BLaER1 treated with 17β-estradiol and CSF1 and Interleukin-3, amounts not matched to agents 10 nM and 100 nM (cell line): ENCODE results near the gene SNX32.

Experiments
- H3K27ac ChIP-seq, 11 experiments: shearing (Covaris generic); formaldehyde crosslinking; 2 replicates each; pipeline ENCODE4 v1.8.1; 2022
- H3K27me3 ChIP-seq, 11 experiments: shearing (Covaris generic); formaldehyde crosslinking; 2 replicates each; pipeline ENCODE4 v1.8.1; 2022
- H3K36me3 ChIP-seq, 11 experiments: shearing (Covaris generic); formaldehyde crosslinking; 2 replicates each; pipeline ENCODE4 v1.8.1; 2022
- H3K4me1 ChIP-seq, 10 experiments: shearing (Covaris generic); formaldehyde crosslinking; 2 replicates each; pipeline ENCODE4 v1.8.1; 2022
- H3K4me2 ChIP-seq, 11 experiments: shearing (Covaris generic); formaldehyde crosslinking; 2 replicates each; pipeline ENCODE4 v1.8.1; 2022
- H3K4me3 ChIP-seq, 10 experiments: shearing (Covaris generic); formaldehyde crosslinking; 2 replicates each; pipeline ENCODE4 v1.8.1; 2022
- H3K9ac ChIP-seq, 11 experiments: shearing (Covaris generic); formaldehyde crosslinking; 2 replicates each; pipeline ENCODE4 v1.8.1; 2022
- H3K9me3 ChIP-seq, 11 experiments: shearing (Covaris generic); formaldehyde crosslinking; replicated peaks in 1 of 11; 2 replicates each; pipeline ENCODE4 v1.8.1; 2022
- H4K20me1 ChIP-seq, 11 experiments: shearing (Covaris generic); formaldehyde crosslinking; 2 replicates each; pipeline ENCODE4 v1.8.1; 2022
- Cebpa-rat ChIP-seq, 11 experiments: shearing (Covaris generic); IDR thresholded peaks; 2 replicates each; pipeline ENCODE4 v1.8.1; 2022

SNX32 gene

DNA sequence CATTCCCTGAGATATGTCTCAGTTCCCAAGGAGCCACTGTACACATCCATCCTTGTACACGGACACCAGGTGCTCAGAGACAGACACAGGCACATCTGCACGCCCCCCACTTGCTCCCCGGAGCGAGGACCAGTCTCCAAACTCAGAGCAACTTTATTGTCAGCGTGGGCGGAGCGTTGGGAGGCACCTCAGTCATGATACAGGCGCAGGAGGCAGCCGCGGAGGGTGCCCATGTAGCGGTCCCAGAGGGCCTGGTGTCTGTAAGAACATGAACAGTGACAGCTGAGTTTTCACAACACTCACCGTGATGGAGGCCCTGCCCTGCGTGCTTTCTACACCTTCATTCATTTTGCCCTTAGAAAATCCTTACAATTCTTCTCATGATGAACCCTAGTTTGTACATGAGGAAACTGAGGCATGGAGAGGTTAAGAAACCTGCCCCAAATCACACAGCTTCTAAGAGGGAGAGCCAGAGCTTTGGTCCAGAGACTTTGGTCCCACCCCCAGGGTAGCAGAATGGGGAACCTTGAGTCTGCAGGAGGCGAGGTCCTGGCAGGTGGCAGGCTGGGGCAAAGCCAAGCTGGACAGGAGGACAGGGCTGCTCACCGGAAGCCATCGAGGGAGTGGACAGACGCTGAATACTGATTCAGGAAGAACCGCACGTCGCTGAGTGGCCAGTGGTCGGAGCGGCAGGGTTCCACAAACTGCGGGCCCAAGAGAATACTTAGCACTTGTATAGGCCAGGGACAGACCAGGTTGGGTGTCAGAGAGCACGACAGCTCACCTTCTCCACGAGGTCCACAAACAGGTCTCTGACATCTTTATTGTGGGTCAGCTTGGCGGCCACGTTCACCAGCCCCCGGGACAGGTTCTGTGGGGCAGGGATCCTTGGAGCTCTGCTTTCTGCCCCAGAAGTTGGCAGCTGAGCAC, 50.3 kb downstream of the SNX32 start:
- no peak overlapping the region for H3K4me3 ChIP-seq
- H3K27me3 ChIP-seq = no peaks in the 10 kb centered on the region
- no peak for TF ChIP-seq Cebpa-rat (IDR thresholded peaks at IDR 0.05)
- peak overlapping the region in 6 of 11 experiments; percentile 1 to 43 (median 22); a peak in 3 of 22 replicates for H3K9ac ChIP-seq
- no peaks in the 10 kb centered on the region for H3K9me3 ChIP-seq
- H3K4me1 ChIP-seq = peaks cover 68 to 83% (median 78%) of the 10 kb centered on the region in 10 experiments
- H4K20me1 ChIP-seq = peaks cover 0 to 58% (median 28%) of the 10 kb centered on the region in 11 experiments; a peak in 16 of 22 replicates
- H3K4me2 ChIP-seq = peak overlapping the region in 9 of 11 experiments; percentile 23 to 98 (median 79); a peak in 15 of 22 replicates
- 0 out of 22 replicates have a peak overlapping the region, but pooled peaks of 1 of the 11 experiments have one; percentile 4 for H3K27ac ChIP-seq
- peaks cover 45 to 60% (median 50%) of the 10 kb centered on the region in 11 experiments for H3K36me3 ChIP-seq

DNA sequence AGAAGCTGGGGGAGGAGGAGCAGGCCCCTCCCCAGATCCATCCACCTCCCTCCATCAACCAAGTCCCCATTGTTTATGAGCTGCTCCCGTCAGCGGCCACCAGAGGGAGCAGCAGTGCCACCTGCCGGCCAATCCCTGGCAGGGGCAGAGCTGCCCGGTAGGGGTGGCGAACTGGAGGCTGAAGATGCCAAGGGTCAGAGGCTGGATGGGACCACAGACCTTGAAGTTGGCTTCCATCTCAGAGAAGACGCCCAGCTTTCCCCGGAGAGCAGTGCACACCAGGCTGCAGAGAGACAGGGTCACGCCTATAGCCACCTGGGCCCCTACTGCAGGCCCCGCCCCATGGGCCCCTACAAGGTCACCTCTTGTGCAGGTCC, 50.9 kb downstream of the SNX32 start:
- Histone ChIP-seq H3K4me3 (no peak overlapping the region; a peak in 1 of 20 replicates), H3K27me3 (no peaks in the 10 kb centered on the region), H3K4me2 (peak overlapping the region; percentile 60 to 98 (median 95)), H4K20me1 (peaks cover 0 to 58% (median 28%) of the 10 kb centered on the region in 11 experiments; a peak in 16 of 22 replicates), H3K36me3 (peaks cover 45 to 60% (median 50%) of the 10 kb centered on the region in 11 experiments), H3K4me1 (peaks cover 72 to 83% (median 81%) of the 10 kb centered on the region in 10 experiments), H3K9me3 (no peaks in the 10 kb centered on the region), H3K27ac (no peak overlapping the region; a peak in 1 of 22 replicates), H3K9ac (peak overlapping the region in 8 of 11 experiments; percentile 12 to 97 (median 34); a peak in 11 of 22 replicates)
- no peak for TF ChIP-seq Cebpa-rat (IDR thresholded peaks at IDR 0.05)

- H4K20me1 ChIP-seq = peaks cover 0 to 58% (median 28%) of the 10 kb centered on the region in 11 experiments; a peak in 16 of 22 replicates
- no peaks in the 10 kb centered on the region for H3K27me3 ChIP-seq
- H3K36me3 ChIP-seq = peaks cover 45 to 60% (median 50%) of the 10 kb centered on the region in 11 experiments
- no peak overlapping the region for H3K4me3 ChIP-seq
- TF ChIP-seq Cebpa-rat (IDR thresholded peaks at IDR 0.05) = no peak
- peaks cover 72 to 83% (median 81%) of the 10 kb centered on the region in 10 experiments for H3K4me1 ChIP-seq
- H3K27ac ChIP-seq = no peak overlapping the region; a peak in 1 of 22 replicates
- peak overlapping the region in 9 of 11 experiments; percentile 12 to 97 (median 35); a peak in 14 of 22 replicates for H3K9ac ChIP-seq
- no peaks in the 10 kb centered on the region for H3K9me3 ChIP-seq
- peak overlapping the region; percentile 60 to 98 (median 95) for H3K4me2 ChIP-seq
These were observed 51.5 kb downstream of the SNX32 start for GRCh38 chr11:65885231-65885630.

DNA sequence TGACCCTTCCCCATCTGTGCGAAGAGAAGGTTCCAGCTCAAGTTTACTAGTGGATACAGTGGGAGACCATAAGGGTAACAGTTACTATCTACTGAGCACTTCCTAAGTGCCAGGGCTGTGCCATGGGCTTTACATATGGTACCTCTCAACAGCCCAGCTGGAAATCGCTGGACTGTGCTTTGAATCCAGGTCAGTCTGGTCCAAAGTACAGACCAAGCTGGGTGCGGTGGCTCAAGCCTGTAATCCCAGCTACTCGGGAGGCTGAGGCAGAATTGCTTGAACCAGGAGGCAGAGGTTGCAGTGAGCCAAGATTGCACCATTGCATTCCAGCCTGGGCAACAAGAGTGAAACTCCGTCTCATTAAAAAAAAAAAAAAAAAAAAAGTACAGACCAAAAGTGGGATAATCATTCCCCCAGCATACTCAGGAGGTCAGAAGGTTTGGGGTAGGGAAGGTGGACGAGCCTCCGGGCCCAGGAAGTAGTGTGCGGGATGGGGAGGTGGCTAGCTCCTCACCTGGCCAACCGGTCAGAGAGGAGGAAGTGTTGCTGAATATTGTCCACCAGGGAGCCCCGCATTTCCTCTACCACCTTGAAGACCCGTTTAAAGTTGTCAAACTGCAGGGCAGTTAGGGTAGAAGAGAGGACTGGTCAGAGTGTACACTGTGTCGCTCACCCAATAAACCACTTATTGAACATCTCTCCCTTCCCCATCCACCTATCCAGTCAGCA, 52.2 kb downstream of the SNX32 start:
- Histone ChIP-seq H3K4me1 (peaks cover 65 to 77% (median 74%) of the 10 kb centered on the region in 10 experiments), H3K36me3 (peaks cover 45 to 60% (median 50%) of the 10 kb centered on the region in 11 experiments), H4K20me1 (peaks cover 0 to 61% (median 31%) of the 10 kb centered on the region in 11 experiments; a peak in 16 of 22 replicates), H3K9me3 (no peaks in the 10 kb centered on the region), H3K27me3 (no peaks in the 10 kb centered on the region), H3K9ac (peak overlapping the region in 10 of 11 experiments; percentile 30 to 98 (median 90); a peak in 13 of 22 replicates), H3K4me3 (0 out of 20 replicates have a peak overlapping the region, but pooled peaks of 1 of the 10 experiments have one; percentile 91), H3K27ac (no peak overlapping the region), H3K4me2 (peak overlapping the region; percentile 94 to 98 (median 97); a peak in 19 of 22 replicates)
- no peak for TF ChIP-seq Cebpa-rat (IDR thresholded peaks at IDR 0.05)

DNA sequence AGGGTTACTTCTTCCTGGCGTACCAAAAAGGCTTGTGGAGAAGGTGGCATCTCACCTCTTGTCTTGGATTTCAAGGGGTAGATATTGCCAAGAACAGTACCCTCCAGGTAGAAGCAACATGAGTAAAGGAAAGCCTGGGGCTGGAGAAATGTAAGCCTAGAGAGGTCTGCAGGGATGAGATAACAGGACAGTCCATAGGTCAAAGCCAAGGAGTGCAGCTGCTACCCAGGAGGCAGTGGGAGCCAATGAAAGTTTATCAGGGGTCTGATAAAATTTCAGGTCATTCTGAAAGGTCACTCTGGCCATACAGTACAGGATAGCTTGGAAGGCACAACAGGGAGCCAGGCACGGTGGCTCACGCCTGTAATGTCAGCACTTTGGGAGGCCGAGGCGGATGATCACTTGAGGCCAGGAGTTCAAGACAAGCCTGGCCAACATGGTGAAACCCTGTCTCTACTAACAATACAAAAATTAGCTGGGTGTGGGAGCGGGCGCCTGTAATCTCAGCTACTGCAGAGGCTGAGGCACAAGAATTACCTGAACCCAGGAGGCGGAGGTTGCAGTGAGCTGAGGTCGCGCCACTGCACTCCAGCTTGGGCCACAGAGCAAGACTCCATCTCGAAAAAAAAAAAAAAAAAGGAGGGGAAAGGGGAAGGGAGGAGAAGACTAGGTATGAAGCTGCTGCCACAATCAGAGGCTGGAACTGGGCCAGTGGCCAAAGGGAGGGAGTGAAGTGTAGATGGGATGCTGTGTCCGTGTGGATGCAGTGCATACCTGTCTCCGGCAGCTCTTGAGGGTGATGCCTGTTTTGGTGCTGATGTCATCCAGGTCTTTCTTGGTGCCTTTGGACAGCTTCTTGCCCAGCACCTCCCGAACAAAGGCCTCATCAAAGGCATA, 53.3 kb downstream of the SNX32 start:
- Histone ChIP-seq H3K4me1 (peaks cover 57 to 72% (median 67%) of the 10 kb centered on the region in 10 experiments), H3K36me3 (peaks cover 41 to 54% (median 49%) of the 10 kb centered on the region in 11 experiments)

GRCh38 chr11:65887723-65888162, 54.0 kb downstream of the SNX32 start:
- H3K4me1 ChIP-seq = peaks cover 59 to 73% (median 69%) of the 10 kb centered on the region in 10 experiments
- peak overlapping the region; percentile 61 to 98 (median 85) for H3K4me3 ChIP-seq
- no peaks in the 10 kb centered on the region for H3K27me3 ChIP-seq
- H3K9me3 ChIP-seq = no peaks in the 10 kb centered on the region
- peak overlapping the region; percentile 94 to 98 (median 97) for H3K4me2 ChIP-seq
- peaks cover 0 to 70% (median 49%) of the 10 kb centered on the region in 11 experiments; a peak in 18 of 22 replicates for H4K20me1 ChIP-seq
- peak overlapping the region; percentile 69 to 98 (median 89) for H3K9ac ChIP-seq
- peak overlapping the region; percentile 6 to 94 (median 87); a peak in 21 of 22 replicates for H3K27ac ChIP-seq
- TF ChIP-seq Cebpa-rat (IDR thresholded peaks at IDR 0.05) = no peak
- H3K36me3 ChIP-seq = peaks cover 34 to 52% (median 43%) of the 10 kb centered on the region in 11 experiments

More for the DNA sequence above, 53.3 kb downstream of the SNX32 start:
- H3K9ac ChIP-seq = peak overlapping the region; percentile 69 to 98 (median 89)
- H3K9me3 ChIP-seq = no peaks in the 10 kb centered on the region
- H3K4me2 ChIP-seq = peak overlapping the region; percentile 94 to 98 (median 97)
- no peaks in the 10 kb centered on the region for H3K27me3 ChIP-seq
- TF ChIP-seq Cebpa-rat (IDR thresholded peaks at IDR 0.05) = no peak
- H4K20me1 ChIP-seq = peaks cover 0 to 63% (median 42%) of the 10 kb centered on the region in 11 experiments; a peak in 17 of 22 replicates
- peak overlapping the region; percentile 61 to 98 (median 85) for H3K4me3 ChIP-seq
- peak overlapping the region in 9 of 11 experiments; percentile 79 to 94 (median 87); a peak in 16 of 22 replicates for H3K27ac ChIP-seq

DNA sequence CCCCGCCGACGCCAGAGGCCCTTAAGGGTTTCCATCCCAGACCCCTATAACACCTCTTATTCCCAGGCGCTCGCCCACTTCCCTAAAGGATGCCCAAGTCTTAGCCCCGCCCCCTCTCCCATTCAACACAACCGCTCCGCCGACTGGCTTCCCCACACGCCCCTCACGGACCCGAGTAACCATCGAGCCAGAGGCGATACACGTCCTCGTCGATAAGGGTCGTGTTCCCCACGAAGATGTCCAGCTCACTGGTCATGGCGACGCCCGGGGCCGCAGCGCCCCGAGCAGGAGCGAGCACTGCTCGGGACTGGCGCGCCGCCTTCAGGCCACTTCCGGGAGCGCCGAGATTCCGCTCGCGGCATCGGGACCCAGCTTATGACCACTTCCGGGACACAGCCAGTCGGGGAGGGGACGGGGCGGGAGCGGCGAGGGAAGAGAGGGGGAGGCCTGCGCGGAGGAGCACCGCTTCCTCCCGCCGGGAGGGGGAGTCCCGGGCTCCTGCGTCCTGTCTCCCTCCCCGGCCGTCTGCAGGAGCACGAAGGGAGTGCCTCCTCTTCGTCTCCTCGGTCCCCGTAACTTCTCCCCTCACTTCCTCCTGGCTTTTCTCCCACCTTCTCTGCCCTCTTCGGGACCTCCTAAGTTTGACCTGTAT, 54.5 kb downstream of the SNX32 start, which contains the start of gene FIBP:
TSS of gene FIBP (minus strand) at position 309 of the 652 bp plus-strand sequence. CDS start at position 256, 53 bp downstream.
- Histone ChIP-seq H3K9me3 (no peaks in the 10 kb centered on the region), H3K36me3 (peaks cover 29 to 50% (median 38%) of the 10 kb centered on the region in 11 experiments), H3K9ac (peak within 1 kb of the TSS; percentile 82 to 98 (median 89)), H3K4me1 (peaks cover 63 to 78% (median 74%) of the 10 kb centered on the region in 10 experiments), H3K27me3 (no peaks in the 10 kb centered on the region), H4K20me1 (peaks cover 0 to 70% (median 47%) of the 10 kb centered on the region in 11 experiments; a peak in 18 of 22 replicates), H3K27ac (peak within 1 kb of the TSS; percentile 79 to 94 (median 87)), H3K4me3 (peak within 1 kb of the TSS; percentile 61 to 98 (median 85)), H3K4me2 (peak within 1 kb of the TSS; percentile 94 to 99 (median 97))
- TF ChIP-seq Cebpa-rat (IDR thresholded peaks at IDR 0.05) = no peak
